Gastrocnemius medialis (tissue), 4 donors: ENCODE results near the gene LRRC8D. TPM values are rescaled to one million over a fixed set of nuclear protein-coding genes. Genes with fewer than 3 reads are reported as not detected.

Source experiments
- ATAC-seq, 2 donors: fragments of 150-250 bp; one replicate each; pipeline ENCODE4 v1.9.1; 2016
- DNase-seq, 2 donors: peaks; one replicate each; pipeline ENCODE4 v3.0.0-alpha.2; 2019
- H3K27ac ChIP-seq, 4 donors: fragments of 200-600 bp; sonication (generic); 1 replicate in 1 of 4; 2 replicates in 3 of 4; pipeline ENCODE4 v1.5.1; 2016 to 2018; ENCODE audit warnings: mild to moderate bottlenecking in 2 of 4, moderate library complexity in 1 of 4
- H3K27me3 ChIP-seq, 3 donors: fragments of 200-600 bp; sonication (generic) in 2 of 3; 1 replicate in 1 of 3; 2 replicates in 2 of 3; pipeline versions ENCODE4 v1.5.1 to v1.6.0; 2016 to 2019; ENCODE audit warnings: mild to moderate bottlenecking in 1 of 3, moderate library complexity in 1 of 3
- H3K36me3 ChIP-seq, 2 donors: fragments of 200-600 bp; sonication (generic) in 1 of 2; one replicate each; pipeline ENCODE4 v1.5.1; 2017 to 2018
- H3K4me1 ChIP-seq, 2 donors: fragments of 200-600 bp; sonication (generic) in 1 of 2; one replicate each; pipeline ENCODE4 v1.5.1; 2016 to 2017; ENCODE audit warnings: mild to moderate bottlenecking in 2 of 2
- H3K4me3 ChIP-seq, 4 donors: fragments of 200-600 bp; sonication (generic) in 3 of 4; 1 replicate in 1 of 4; 2 replicates in 3 of 4; pipeline ENCODE4 v1.5.1; 2016 to 2019; ENCODE audit warnings: mild to moderate bottlenecking in 2 of 4
- H3K9me3 ChIP-seq, 3 donors: fragments of 200-600 bp; sonication (generic) in 2 of 3; 1 replicate in 1 of 3; 2 replicates in 2 of 3; pipeline ENCODE4 v1.5.1; 2016 to 2019
- CTCF ChIP-seq, 5 experiments: fragments of 450-650 bp in 3 of 5; fragments of 200-600 bp in 2 of 5; sonication (generic) in 2 of 5; IDR thresholded peaks in 4 of 5; conservative IDR thresholded peaks in 1 of 5; 1 replicate in 4 of 5; 2 replicates in 1 of 5; pipeline ENCODE4 v1.5.1; 2016 to 2019; ENCODE audit warnings: antibody characterized with exemption in 5 of 5, mild to moderate bottlenecking in 3 of 5, moderate library complexity in 3 of 5
- POLR2A ChIP-seq, 2 donors: fragments of 450-650 bp; IDR thresholded peaks; one replicate each; pipeline ENCODE4 v1.6.1; 2017; ENCODE audit warnings: antibody characterized with exemption in 2 of 2, mild to moderate bottlenecking in 2 of 2, moderate library complexity in 2 of 2
- in situ Hi-C, 4 donors: fragments of 200-750 bp; cut with MboI; loops; one replicate each; pipeline versions ENCODE4 v1.15.0 to v1.8.0; 2017; ENCODE audit warnings: low sequenced_read_pairs in 4 of 4
- intact Hi-C: fragments of 100-400 bp; cut with DNase I; formaldehyde crosslinking; loops from one replicate; pipeline ENCODE4 v1.15.1; 2023; ENCODE audit warnings: low total_unique reads
- total RNA-seq, 4 donors: library from RNA; depleted of rRNA; stranded (reverse); fragments of >200 nt; gene quantifications; one replicate each; pipeline versions ENCODE4 v1.1.0 to v1.2.3, GENCODE V29; 2016

The LRRC8D gene
- total RNA-seq, 4 donors from 2014 or later, result 3.0 to 15.0 (median 9.2) TPM

DNA sequence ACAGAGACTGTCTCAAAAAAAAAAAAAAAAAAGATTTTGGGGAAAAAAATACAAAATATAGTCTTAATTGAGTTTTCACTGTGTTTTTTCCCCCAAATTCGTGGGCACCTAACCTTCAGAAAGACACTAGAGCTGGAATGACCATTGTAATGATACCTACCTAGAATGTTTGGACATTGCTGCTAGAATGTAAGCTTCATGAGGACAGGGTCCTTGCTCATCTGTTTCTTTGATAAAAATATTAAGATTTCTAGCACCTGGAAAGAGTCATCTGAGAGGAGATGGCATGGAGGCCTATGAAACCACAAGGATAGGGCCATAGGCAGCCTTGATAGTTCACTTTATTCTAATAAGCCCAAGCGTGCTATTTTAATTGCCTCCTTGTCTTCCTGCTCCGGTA lies 6.5 kb downstream of the LRRC8D start:
- intact Hi-C loops (no loop called here), in situ Hi-C loops (no loop called here)
- no peak for TF ChIP-seq POLR2A (IDR thresholded peaks at IDR 0.05)
- TF ChIP-seq CTCF (IDR thresholded peaks at IDR 0.05 in 4 of 5, conservative IDR thresholded peaks at IDR 0.05 in 1 of 5), result no peak
- Histone ChIP-seq H3K27me3 (no peaks in the 10 kb centered on the region), H3K4me3 (no peak overlapping the region), H3K36me3 (no peaks in the 10 kb centered on the region), H3K4me1 (peaks cover 14 to 30% of the 10 kb centered on the region in 2 donors), H3K9me3 (no peaks in the 10 kb centered on the region), H3K27ac (no peak overlapping the region)
- ATAC-seq, result no peak
- no peak for DNase-seq

GRCh38 chr1:89827902-89828301 lies 7.1 kb downstream of the LRRC8D start:
- Histone ChIP-seq H3K27me3 (no peaks in the 10 kb centered on the region), H3K9me3 (no peaks in the 10 kb centered on the region), H3K36me3 (no peaks in the 10 kb centered on the region), H3K4me3 (no peak overlapping the region), H3K4me1 (peaks cover 8 to 26% of the 10 kb centered on the region in 2 donors), H3K27ac (no peak overlapping the region)
- ATAC-seq, result no peak
- no peak for TF ChIP-seq POLR2A (IDR thresholded peaks at IDR 0.05)
- no peak for TF ChIP-seq CTCF (IDR thresholded peaks at IDR 0.05 in 4 of 5, conservative IDR thresholded peaks at IDR 0.05 in 1 of 5)
- in situ Hi-C loops (no loop called here), intact Hi-C loops (no loop called here)
- DNase-seq, result no peak

- Histone ChIP-seq H3K9me3 (no peaks in the 10 kb centered on the region), H3K4me1 (peaks cover 0 to 13% of the 10 kb centered on the region in 2 donors), H3K27me3 (no peaks in the 10 kb centered on the region), H3K36me3 (no peaks in the 10 kb centered on the region), H3K4me3 (no peak overlapping the region), H3K27ac (no peak overlapping the region)
- TF ChIP-seq CTCF (IDR thresholded peaks at IDR 0.05 in 4 of 5, conservative IDR thresholded peaks at IDR 0.05 in 1 of 5) (no peak), POLR2A (IDR thresholded peaks at IDR 0.05) (no peak)
- in situ Hi-C loops, result no loop called here
- intact Hi-C loops, result no loop called here
- ATAC-seq, result no peak
- no peak for DNase-seq
These were observed 8.4 kb downstream of the LRRC8D start for GRCh38 chr1:89829186-89829585.

DNA sequence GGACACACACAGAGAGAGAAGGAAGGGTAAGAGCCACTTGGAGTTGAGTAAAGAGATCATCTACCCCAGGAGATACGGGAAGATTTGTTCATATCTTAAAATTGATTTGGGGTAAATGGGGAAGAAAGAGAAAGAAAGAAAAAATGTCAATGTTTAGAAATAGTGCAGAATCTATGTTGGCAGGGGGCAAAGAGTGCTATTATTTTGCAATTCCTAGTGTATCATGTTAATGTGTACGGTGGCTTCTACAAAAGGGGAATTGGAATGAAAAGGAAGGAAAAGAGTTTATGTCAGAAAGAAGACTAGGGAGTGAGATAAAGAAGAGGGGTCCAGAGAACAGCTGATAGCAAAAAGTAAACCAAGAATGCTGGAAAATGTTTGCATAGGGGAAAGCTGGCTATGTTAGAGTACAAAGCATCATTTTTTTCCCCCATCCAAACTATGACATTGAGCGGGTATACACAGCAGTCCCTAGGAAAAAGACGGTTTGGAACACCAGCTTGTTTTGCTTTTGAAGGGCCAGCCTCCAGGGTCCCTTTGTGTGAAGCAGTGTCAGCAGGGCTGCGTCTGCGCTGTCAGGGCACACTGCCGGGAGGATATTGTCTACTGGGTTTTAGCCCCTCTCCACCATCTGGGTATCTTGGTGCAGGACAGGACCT lies 10.8 kb downstream of the LRRC8D start:
- TF ChIP-seq CTCF (IDR thresholded peaks at IDR 0.05 in 4 of 5, conservative IDR thresholded peaks at IDR 0.05 in 1 of 5) (no peak), POLR2A (IDR thresholded peaks at IDR 0.05) (no peak)
- in situ Hi-C loops, result no loop called here
- no peak for ATAC-seq

More for the DNA sequence above, 10.8 kb downstream of the LRRC8D start:
- H3K36me3 ChIP-seq, result no peaks in the 10 kb centered on the region
- H3K4me3 ChIP-seq, result no peak overlapping the region
- intact Hi-C loops, result no loop called here
- peaks cover 9 to 17% of the 10 kb centered on the region in 2 donors for H3K4me1 ChIP-seq
- H3K9me3 ChIP-seq, result no peaks in the 10 kb centered on the region
- no peak overlapping the region for H3K27ac ChIP-seq
- no peaks in the 10 kb centered on the region for H3K27me3 ChIP-seq
- no peak for DNase-seq
